Astrocyte (in vitro differentiated cells and primary cell): ENCODE results near the gene LMO7.

Experiments
- EZH2 ChIP-seq: IDR thresholded peaks from 2 replicates; pipeline ENCODE4 v1.6.1; 2012; ENCODE audit warnings: mild to moderate bottlenecking, low read length, inconsistent platforms; ENCODE audit not compliant: insufficient read depth
- TF ChIP-seq, protein P1 (sequence below): IDR thresholded peaks from 2 replicates; pipeline ENCODE4 v1.5.1; 2011; ENCODE audit warnings: low read depth, mild to moderate bottlenecking, inconsistent platforms, low read length, moderate library complexity; ENCODE audit not compliant: insufficient read depth

- TF ChIP-seq, protein P1, sequence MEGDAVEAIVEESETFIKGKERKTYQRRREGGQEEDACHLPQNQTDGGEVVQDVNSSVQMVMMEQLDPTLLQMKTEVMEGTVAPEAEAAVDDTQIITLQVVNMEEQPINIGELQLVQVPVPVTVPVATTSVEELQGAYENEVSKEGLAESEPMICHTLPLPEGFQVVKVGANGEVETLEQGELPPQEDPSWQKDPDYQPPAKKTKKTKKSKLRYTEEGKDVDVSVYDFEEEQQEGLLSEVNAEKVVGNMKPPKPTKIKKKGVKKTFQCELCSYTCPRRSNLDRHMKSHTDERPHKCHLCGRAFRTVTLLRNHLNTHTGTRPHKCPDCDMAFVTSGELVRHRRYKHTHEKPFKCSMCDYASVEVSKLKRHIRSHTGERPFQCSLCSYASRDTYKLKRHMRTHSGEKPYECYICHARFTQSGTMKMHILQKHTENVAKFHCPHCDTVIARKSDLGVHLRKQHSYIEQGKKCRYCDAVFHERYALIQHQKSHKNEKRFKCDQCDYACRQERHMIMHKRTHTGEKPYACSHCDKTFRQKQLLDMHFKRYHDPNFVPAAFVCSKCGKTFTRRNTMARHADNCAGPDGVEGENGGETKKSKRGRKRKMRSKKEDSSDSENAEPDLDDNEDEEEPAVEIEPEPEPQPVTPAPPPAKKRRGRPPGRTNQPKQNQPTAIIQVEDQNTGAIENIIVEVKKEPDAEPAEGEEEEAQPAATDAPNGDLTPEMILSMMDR = no peak
- no peak for TF ChIP-seq EZH2
Measured at GRCh38 chr13:75723901-75724300, 87.8 kb downstream of the LMO7 start.
